Embryonic facial prominence (tissue), 1 donor: Measurements from ENCODE around the gene ZFP69B.
"Not testable (repeated sequence)": the region's sequence is repeated elsewhere in the genome, so short reads cannot be mapped to it uniquely, and the experiment has no call there.

Experiments
- DNase-seq: peaks from one replicate; pipeline ENCODE4 v3.0.0-alpha.2; 2016; ENCODE audit errors: extremely low spot score

The ZFP69B gene

GRCh38 chr1:40435876-40436275 is 14.4 kb upstream of the ZFP69B start:
- no peak for DNase-seq

- DNase-seq: no peak
These were observed 11.8 kb upstream of the ZFP69B start for GRCh38 chr1:40438391-40439015.

- DNase-seq: no peak
These were observed 11.0 kb upstream of the ZFP69B start for GRCh38 chr1:40439247-40439646.

GRCh38 chr1:40450495-40451237 is 390 bp downstream of the ZFP69B start:
- DNase-seq: no peak

- no peak for DNase-seq
These were observed 936 bp downstream of the ZFP69B start for GRCh38 chr1:40451238-40451585.

- no peak for DNase-seq
These were observed 4.6 kb downstream of the ZFP69B start for GRCh38 chr1:40454873-40455272.

- no peak for DNase-seq
These were observed 12.8 kb downstream of the ZFP69B start for GRCh38 chr1:40462956-40463590.

- DNase-seq: no peak
These were observed 19.1 kb downstream of the ZFP69B start for GRCh38 chr1:40469327-40469726.

GRCh38 chr1:40475268-40475667 is 25.0 kb downstream of the ZFP69B start:
- no peak for DNase-seq

GRCh38 chr1:40476924-40477677 is 26.8 kb downstream of the ZFP69B start, which contains the start of gene ZFP69:
TSS of gene ZFP69 (plus strand) at chr1:40477290. CDS start at chr1:40479362, 2,072 bp downstream.
- DNase-seq: peak; percentile 37

GRCh38 chr1:40477678-40478053 is 27.4 kb downstream of the ZFP69B start:
- DNase-seq: no peak

GRCh38 chr1:40478276-40478675 is 28.0 kb downstream of the ZFP69B start:
- DNase-seq: no peak

- no peak for DNase-seq
These were observed 28.9 kb downstream of the ZFP69B start for GRCh38 chr1:40479156-40479555.

GRCh38 chr1:40495315-40495903 is 45.1 kb downstream of the ZFP69B start:
- DNase-seq: no peak

- not testable (repeated sequence) for DNase-seq
These were observed 52.4 kb downstream of the ZFP69B start for GRCh38 chr1:40502651-40503050.

GRCh38 chr1:40507973-40508372 is 57.7 kb downstream of the ZFP69B start:
- DNase-seq: no peak

- peak; percentile 25 for DNase-seq
These were observed 58.4 kb downstream of the ZFP69B start, which contains the start of gene EXO5 for GRCh38 chr1:40508375-40509341. TSS of gene EXO5 (plus strand) at chr1:40508767. CDS start at chr1:40514545, 5,778 bp downstream.
